ENCODE results near the gene UBALD2.
"Not testable (repeated sequence)": the region's sequence is repeated elsewhere in the genome, so short reads cannot be mapped to it uniquely, and the experiment has no call there.

UBALD2 gene

DNA sequence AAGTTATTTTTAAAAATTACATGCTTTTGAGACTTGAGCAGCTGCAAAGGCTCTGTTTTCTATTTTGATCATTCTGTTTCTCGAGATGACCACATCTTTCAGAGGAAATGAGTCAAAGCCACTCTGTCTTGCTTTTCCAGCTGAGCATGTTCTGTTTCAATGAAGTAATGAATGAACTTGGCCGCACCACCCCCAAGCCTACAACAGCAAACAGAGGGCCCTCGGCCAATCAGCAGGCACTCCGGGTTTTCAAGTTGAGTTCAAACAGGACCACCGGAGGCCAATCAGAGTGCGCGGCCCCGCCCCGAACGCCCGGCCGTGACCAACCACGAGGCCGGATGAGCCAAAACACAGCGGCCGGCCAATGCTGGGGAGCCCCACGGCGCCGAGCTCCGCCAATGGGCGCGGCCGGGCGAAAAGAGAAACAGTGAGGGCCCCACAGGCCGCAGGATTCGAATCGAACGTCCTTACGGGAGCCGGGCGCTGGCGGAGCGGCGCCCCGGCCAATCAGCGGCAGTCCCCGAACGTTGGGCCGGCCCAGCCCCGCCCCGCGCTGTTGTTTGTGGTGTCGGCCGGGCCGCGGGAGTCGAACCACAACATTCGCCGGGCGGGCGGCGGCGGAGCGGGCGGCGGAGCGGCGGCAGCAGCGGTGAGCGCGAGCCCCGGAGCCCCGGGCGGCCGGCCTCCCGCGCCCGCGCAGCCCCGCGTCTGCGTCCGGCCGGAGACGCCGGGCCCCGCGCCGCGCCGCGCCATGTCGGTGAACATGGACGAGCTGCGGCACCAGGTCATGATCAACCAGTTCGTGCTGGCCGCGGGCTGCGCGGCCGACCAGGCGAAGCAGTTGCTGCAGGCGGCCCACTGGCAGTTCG lies at the start of gene UBALD2:
Gene UBALD2, plus strand, starts transcription at position 594 of the 869 bp plus-strand sequence. Its CDS starts 158 bp downstream, at position 752.
- Histone ChIP-seq H3K4me3 (replicated peaks; ENCODE audit: low read depth, low read length) (peak within 1 kb of the TSS; percentile 79), H3K36me3 (ENCODE audit: control insufficient read depth, insufficient read depth, low read length) (peaks cover 5% of the 10 kb centered on the region), H3K27me3 (replicated peaks; ENCODE audit: control insufficient read depth, insufficient read depth, low read length) (no peaks in the 10 kb centered on the region)
- TF ChIP-seq, protein P1, sequence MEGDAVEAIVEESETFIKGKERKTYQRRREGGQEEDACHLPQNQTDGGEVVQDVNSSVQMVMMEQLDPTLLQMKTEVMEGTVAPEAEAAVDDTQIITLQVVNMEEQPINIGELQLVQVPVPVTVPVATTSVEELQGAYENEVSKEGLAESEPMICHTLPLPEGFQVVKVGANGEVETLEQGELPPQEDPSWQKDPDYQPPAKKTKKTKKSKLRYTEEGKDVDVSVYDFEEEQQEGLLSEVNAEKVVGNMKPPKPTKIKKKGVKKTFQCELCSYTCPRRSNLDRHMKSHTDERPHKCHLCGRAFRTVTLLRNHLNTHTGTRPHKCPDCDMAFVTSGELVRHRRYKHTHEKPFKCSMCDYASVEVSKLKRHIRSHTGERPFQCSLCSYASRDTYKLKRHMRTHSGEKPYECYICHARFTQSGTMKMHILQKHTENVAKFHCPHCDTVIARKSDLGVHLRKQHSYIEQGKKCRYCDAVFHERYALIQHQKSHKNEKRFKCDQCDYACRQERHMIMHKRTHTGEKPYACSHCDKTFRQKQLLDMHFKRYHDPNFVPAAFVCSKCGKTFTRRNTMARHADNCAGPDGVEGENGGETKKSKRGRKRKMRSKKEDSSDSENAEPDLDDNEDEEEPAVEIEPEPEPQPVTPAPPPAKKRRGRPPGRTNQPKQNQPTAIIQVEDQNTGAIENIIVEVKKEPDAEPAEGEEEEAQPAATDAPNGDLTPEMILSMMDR (IDR thresholded peaks at IDR 0.05; ENCODE audit: insufficient read depth, low read length, poor library complexity, severe bottlenecking): no peak
- peak; percentile 100 for DNase-seq (ENCODE audit: extremely low read depth, insufficient read length)

DNA sequence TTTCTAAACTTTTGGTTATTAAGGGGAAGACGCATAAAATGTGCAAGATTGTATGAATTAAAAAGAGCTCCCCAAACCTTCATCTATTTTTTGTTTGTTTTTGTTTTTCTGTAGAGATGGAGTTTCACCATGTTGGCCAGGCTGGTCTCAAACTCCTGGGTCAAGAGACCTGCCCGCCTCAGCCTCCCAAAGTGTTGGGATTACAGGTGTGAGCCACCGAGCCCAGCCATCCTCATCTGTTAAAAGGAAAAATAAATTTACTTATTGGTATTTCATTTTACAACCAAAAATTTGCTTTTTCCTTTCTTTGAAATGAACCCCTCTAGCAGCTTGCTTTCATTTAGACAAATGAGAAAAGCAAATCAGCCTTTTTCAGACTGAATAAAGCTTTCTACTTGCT lies 48.1 kb upstream of the UBALD2 start:
- H3K27me3 ChIP-seq (replicated peaks; ENCODE audit: control insufficient read depth, insufficient read depth, low read length): no peaks in the 10 kb centered on the region
- no peaks in the 10 kb centered on the region for H3K36me3 ChIP-seq (ENCODE audit: control insufficient read depth, insufficient read depth, low read length)
- H3K4me3 ChIP-seq (replicated peaks; ENCODE audit: low read depth, low read length): no peak overlapping the region
- TF ChIP-seq, protein P1 (IDR thresholded peaks at IDR 0.05; ENCODE audit: insufficient read depth, low read length, poor library complexity, severe bottlenecking): no peak
- no peak for DNase-seq (ENCODE audit: extremely low read depth, insufficient read length)

DNA sequence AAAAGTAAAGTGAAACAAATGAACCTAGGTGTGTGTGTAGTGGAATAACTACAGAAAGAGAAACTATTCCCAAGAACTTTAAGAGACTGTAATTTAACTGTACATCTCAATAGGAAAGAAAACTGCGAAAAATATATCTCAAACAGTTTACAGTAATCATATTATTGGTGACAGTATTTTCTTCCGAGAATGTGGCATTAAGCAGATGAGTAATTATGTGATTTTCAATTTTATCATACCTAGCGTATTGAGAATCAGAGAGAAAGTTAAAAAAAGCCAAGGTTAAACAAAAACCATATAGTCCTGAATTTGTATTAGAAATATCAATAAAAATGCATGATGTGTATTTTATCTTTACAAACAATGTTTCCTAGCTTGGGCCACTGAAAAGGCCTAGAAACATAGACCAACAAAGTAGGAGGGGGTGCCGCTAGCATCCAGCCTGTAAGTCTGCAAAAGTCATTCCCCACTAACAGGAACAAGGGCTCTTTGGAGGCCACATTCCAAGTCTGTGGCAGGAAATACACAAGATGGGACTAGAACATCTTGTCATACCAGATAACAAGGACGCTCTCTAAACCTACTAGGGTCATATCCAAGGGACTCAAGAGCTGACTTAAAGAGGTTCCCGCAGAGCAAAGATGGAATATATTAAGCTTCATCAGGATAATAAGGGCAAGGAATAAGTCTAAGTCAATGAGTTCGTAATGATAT lies 45.3 kb upstream of the UBALD2 start:
- H3K36me3 ChIP-seq (ENCODE audit: control insufficient read depth, insufficient read depth, low read length): no peaks in the 10 kb centered on the region
- TF ChIP-seq, protein P1 (IDR thresholded peaks at IDR 0.05; ENCODE audit: insufficient read depth, low read length, poor library complexity, severe bottlenecking): no peak
- no peak overlapping the region for H3K4me3 ChIP-seq (replicated peaks; ENCODE audit: low read depth, low read length)
- DNase-seq (ENCODE audit: extremely low read depth, insufficient read length): no peak
- H3K27me3 ChIP-seq (replicated peaks; ENCODE audit: control insufficient read depth, insufficient read depth, low read length): no peaks in the 10 kb centered on the region

DNA sequence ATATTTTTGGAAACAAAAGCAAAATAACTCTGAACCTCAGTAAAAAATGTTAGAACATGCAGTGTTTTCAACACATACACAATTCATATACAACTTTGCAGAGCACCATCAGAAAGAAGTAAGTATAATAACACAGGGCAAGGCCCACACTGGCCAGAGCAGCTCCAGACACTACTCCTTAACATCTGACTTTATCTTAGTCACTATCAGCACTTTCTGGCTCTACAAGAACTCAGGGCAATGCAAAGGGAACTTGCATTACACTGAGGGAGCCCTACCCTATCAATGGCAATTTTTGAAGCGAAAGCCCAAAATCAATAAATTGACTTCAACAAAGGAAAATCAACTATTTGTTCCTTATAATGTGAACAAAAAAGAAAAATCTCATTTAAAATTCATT lies 41.3 kb upstream of the UBALD2 start:
- Histone ChIP-seq H3K27me3 (replicated peaks; ENCODE audit: control insufficient read depth, insufficient read depth, low read length) (no peaks in the 10 kb centered on the region), H3K4me3 (replicated peaks; ENCODE audit: low read depth, low read length) (no peak overlapping the region), H3K36me3 (ENCODE audit: control insufficient read depth, insufficient read depth, low read length) (no peaks in the 10 kb centered on the region)
- TF ChIP-seq, protein P1 (IDR thresholded peaks at IDR 0.05; ENCODE audit: insufficient read depth, low read length, poor library complexity, severe bottlenecking): no peak
- DNase-seq (ENCODE audit: extremely low read depth, insufficient read length): no peak

DNA sequence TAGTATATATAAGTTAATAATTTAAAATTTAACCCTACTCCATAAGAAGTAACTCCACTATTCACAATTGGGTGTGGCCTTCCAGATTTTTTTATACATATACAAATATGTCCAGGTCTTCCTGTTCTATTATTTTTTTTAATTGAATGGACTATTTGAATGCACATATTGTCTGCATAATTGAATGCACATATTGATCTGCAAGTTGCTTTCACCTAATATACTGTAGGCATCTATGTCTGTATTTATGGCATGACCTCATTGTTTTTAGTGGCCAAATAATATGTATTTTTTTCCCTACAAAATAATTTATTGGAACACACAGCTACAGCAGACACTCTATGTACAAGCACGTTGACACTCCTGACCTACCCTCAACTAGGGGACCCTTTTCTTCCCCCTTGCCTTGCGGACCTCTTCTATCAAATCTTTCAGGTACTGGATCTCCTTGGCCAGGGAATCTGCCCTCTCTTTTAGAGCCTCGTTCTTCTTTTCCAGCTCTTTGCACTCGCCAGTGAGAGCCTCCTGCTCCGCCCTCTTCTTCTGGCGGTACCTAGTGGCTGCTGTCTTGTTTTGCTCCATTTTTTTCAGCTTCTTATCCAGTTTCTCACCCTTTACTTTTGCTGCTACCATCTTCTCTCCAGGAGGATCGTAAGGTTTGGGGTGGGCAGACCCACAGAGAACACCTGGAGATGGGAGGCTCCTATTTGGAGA lies 39.6 kb upstream of the UBALD2 start:
- H3K27me3 ChIP-seq (replicated peaks; ENCODE audit: control insufficient read depth, insufficient read depth, low read length); H3K4me3 ChIP-seq (replicated peaks; ENCODE audit: low read depth, low read length); H3K36me3 ChIP-seq (ENCODE audit: control insufficient read depth, insufficient read depth, low read length); DNase-seq (ENCODE audit: extremely low read depth, insufficient read length): not testable (repeated sequence)

DNA sequence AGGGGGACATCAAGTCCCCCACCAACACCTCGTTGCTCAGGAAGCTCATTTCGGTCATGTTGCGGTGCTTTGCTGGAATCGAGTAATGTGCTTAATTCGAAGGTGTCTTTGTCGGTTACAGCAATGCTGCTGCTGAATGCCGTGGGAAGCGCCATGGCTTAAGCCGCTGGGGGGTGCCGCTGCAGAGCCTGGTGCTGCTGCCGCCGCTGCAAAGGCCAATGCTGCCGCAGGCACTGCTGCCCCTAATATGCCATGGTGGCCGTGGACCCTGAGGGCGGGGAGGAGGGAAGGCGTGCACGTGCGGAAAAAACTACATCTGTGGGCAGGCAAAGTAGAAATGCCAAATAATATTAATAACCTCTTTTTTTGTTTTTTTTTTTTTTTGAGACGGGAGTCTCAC lies 38.4 kb upstream of the UBALD2 start:
- H3K36me3 ChIP-seq (ENCODE audit: control insufficient read depth, insufficient read depth, low read length); DNase-seq (ENCODE audit: extremely low read depth, insufficient read length); H3K4me3 ChIP-seq (replicated peaks; ENCODE audit: low read depth, low read length): not testable (repeated sequence)

More for the DNA sequence above, 38.4 kb upstream of the UBALD2 start:
- not testable (repeated sequence) for H3K27me3 ChIP-seq (replicated peaks; ENCODE audit: control insufficient read depth, insufficient read depth, low read length)

All from GM06990 (cell line).